Measurements from ENCODE around the gene CLNK.

The CLNK gene

GRCh38 chr4:10688022-10688421, 3.5 kb upstream of the CLNK start:
- ChIA-PET POLR2A (ENCODE audit: low non-redundant PET) (no interaction called here), CTCF (no interaction called here)
- no peak for TF ChIP-seq CTCF (conservative IDR thresholded peaks at IDR 0.05; ENCODE audit: low read depth)
- no peak overlapping the region for H3K27ac ChIP-seq
- no peak for DNase-seq (ENCODE audit: low spot score)

GRCh38 chr4:10687526-10687925, 3.0 kb upstream of the CLNK start:
- DNase-seq (ENCODE audit: low spot score), result no peak
- H3K27ac ChIP-seq, result no peak overlapping the region
- POLR2A ChIA-PET (ENCODE audit: low non-redundant PET), result no interaction called here
- TF ChIP-seq CTCF (conservative IDR thresholded peaks at IDR 0.05; ENCODE audit: low read depth), result no peak
- CTCF ChIA-PET, result no interaction called here

- no peak for DNase-seq (ENCODE audit: low spot score)
- CTCF ChIA-PET, result no interaction called here
- POLR2A ChIA-PET (ENCODE audit: low non-redundant PET), result interaction anchor here (0.6 kb wide), 1 partner anchor 72 kb away, joined by 4 read pairs; no protein-coding TSS in a partner anchor
These were observed 2.2 kb downstream of the CLNK start for GRCh38 chr4:10682397-10682796.

GRCh38 chr4:10677796-10678497, 6.6 kb downstream of the CLNK start:
- POLR2A ChIA-PET (ENCODE audit: low non-redundant PET), result no interaction called here
- TF ChIP-seq CTCF (conservative IDR thresholded peaks at IDR 0.05; ENCODE audit: low read depth), result no peak
- no peak for DNase-seq (ENCODE audit: low spot score)
- CTCF ChIA-PET, result no interaction called here
- H3K27ac ChIP-seq, result no peak overlapping the region

More at GRCh38 chr4:10682397-10682796, 2.2 kb downstream of the CLNK start:
- TF ChIP-seq CTCF (conservative IDR thresholded peaks at IDR 0.05; ENCODE audit: low read depth), result no peak
- H3K27ac ChIP-seq, result no peak overlapping the region

GRCh38 chr4:10673817-10674369, 10.7 kb downstream of the CLNK start:
- DNase-seq (ENCODE audit: low spot score), result no peak
- no peak for TF ChIP-seq CTCF (conservative IDR thresholded peaks at IDR 0.05; ENCODE audit: low read depth)
- CTCF ChIA-PET, result no interaction called here
- POLR2A ChIA-PET (ENCODE audit: low non-redundant PET), result no interaction called here
- no peak overlapping the region for H3K27ac ChIP-seq

GRCh38 chr4:10672379-10672778, 12.2 kb downstream of the CLNK start:
- POLR2A ChIA-PET (ENCODE audit: low non-redundant PET), result no interaction called here

More at GRCh38 chr4:10672379-10672778, 12.2 kb downstream of the CLNK start:
- no peak overlapping the region for H3K27ac ChIP-seq
- no peak for DNase-seq (ENCODE audit: low spot score)
- TF ChIP-seq CTCF (conservative IDR thresholded peaks at IDR 0.05; ENCODE audit: low read depth), result no peak
- CTCF ChIA-PET, result no interaction called here
